HepG2 (cell line): ENCODE measurements around the gene COL27A1. TPM values are rescaled to one million over a fixed set of nuclear protein-coding genes. Genes with fewer than 3 reads are reported as not detected.

Experiments
- ATRX ChIP-seq: sonication (generic); formaldehyde crosslinking; IDR thresholded peaks from 2 replicates; pipeline ENCODE4 v1.4.0; 2020; ENCODE audit warnings: missing genetic modification reagents, borderline replicate concordance
- CENPT ChIP-seq: sonication (generic); formaldehyde crosslinking; IDR thresholded peaks from 2 replicates; pipeline ENCODE4 v1.8.0; 2022; ENCODE audit warnings: low read depth, mild to moderate bottlenecking, moderate library complexity, missing genetic modification reagents
- EHMT2 ChIP-seq: fragments of 200-600 bp; sonication (generic); IDR thresholded peaks from 2 replicates; pipeline ENCODE4 v1.7.0; 2017; ENCODE audit warnings: antibody characterized with exemption, low read depth, low read length, borderline replicate concordance
- FIP1L1 ChIP-seq: fragments of 200-400 bp; formaldehyde crosslinking; IDR thresholded peaks from 2 replicates; pipeline ENCODE4 v1.6.1; 2018; ENCODE audit warnings: low read depth, mild to moderate bottlenecking, low read length, moderate library complexity, borderline replicate concordance; ENCODE audit not compliant: insufficient read depth
- FOXK1 ChIP-seq: sonication (generic); formaldehyde crosslinking; IDR thresholded peaks from 2 replicates; pipeline ENCODE4 v1.4.0; 2020; ENCODE audit warnings: low read depth, missing genetic modification reagents, borderline replicate concordance
- HDAC6 ChIP-seq: fragments of 200-600 bp; sonication (generic); IDR thresholded peaks from 2 replicates; pipeline ENCODE4 v1.7.0; 2017; ENCODE audit warnings: mild to moderate bottlenecking, antibody characterized with exemption, low read length, low read depth
- HHEX ChIP-seq: IDR thresholded peaks from 2 replicates; pipeline ENCODE4 v1.6.1; 2016; ENCODE audit warnings: control low read depth
- HNRNPL ChIP-seq: fragments of 200-400 bp; formaldehyde crosslinking; IDR thresholded peaks from 2 replicates; pipeline ENCODE4 v1.6.1; 2017; ENCODE audit warnings: mild to moderate bottlenecking, low read depth, low read length
- LCORL ChIP-seq, 2 experiments: fragments of 450-650 bp in 1 of 2; sonication (generic) in 1 of 2; formaldehyde crosslinking in 1 of 2; IDR thresholded peaks; 2 replicates each; pipeline versions ENCODE4 v1.5.0 to v1.6.1; 2017 to 2020; ENCODE audit warnings: antibody characterized with exemption in 1 of 2, missing genetic modification reagents in 1 of 2
- MLLT10 ChIP-seq: sonication (generic); formaldehyde crosslinking; IDR thresholded peaks from 2 replicates; pipeline ENCODE4 v1.4.0; 2020; ENCODE audit warnings: missing genetic modification reagents
- NFIB ChIP-seq: sonication (generic); formaldehyde crosslinking; IDR thresholded peaks from 2 replicates; pipeline ENCODE4 v1.9.0; 2021; ENCODE audit warnings: missing genetic modification reagents, mild to moderate bottlenecking, borderline replicate concordance
- RARG ChIP-seq: sonication (generic); formaldehyde crosslinking; IDR thresholded peaks from 2 replicates; pipeline ENCODE4 v1.4.0; 2020; ENCODE audit warnings: low read depth, mild to moderate bottlenecking, missing genetic modification reagents
- SALL2 ChIP-seq: sonication (generic); formaldehyde crosslinking; IDR thresholded peaks from 2 replicates; pipeline ENCODE4 v1.8.1; 2023; ENCODE audit warnings: mild to moderate bottlenecking, missing genetic modification reagents, inconsistent platforms
- SMC3 ChIP-seq: IDR thresholded peaks from 2 replicates; pipeline ENCODE4 v1.6.1; 2011; ENCODE audit warnings: low read length, improper control_type of control experiment
- STAT5B ChIP-seq: sonication (generic); formaldehyde crosslinking; IDR thresholded peaks from 2 replicates; pipeline ENCODE4 v1.4.0; 2020; ENCODE audit warnings: missing genetic modification reagents
- ZBTB3 ChIP-seq: sonication (generic); formaldehyde crosslinking; IDR thresholded peaks from 2 replicates; pipeline ENCODE4 v1.4.0; 2020; ENCODE audit warnings: low read depth, mild to moderate bottlenecking, moderate library complexity, missing genetic modification reagents, borderline replicate concordance
- ZBTB43 ChIP-seq: sonication (generic); formaldehyde crosslinking; conservative IDR thresholded peaks from 2 replicates; pipeline ENCODE4 v1.4.0; 2020; ENCODE audit warnings: missing genetic modification reagents
- ZNF124 ChIP-seq: sonication (generic); formaldehyde crosslinking; IDR thresholded peaks from 2 replicates; pipeline ENCODE4 v1.4.0; 2020; ENCODE audit warnings: missing genetic modification reagents
- ZNF232 ChIP-seq: sonication (generic); formaldehyde crosslinking; IDR thresholded peaks from 2 replicates; pipeline ENCODE4 v1.4.0; 2020; ENCODE audit warnings: missing genetic modification reagents, borderline replicate concordance
- ZNF296 ChIP-seq: sonication (generic); formaldehyde crosslinking; conservative IDR thresholded peaks from 2 replicates; pipeline ENCODE4 v1.5.0; 2020; ENCODE audit warnings: mild to moderate bottlenecking, missing genetic modification reagents
- ZNF34 ChIP-seq: sonication (generic); formaldehyde crosslinking; IDR thresholded peaks from 2 replicates; pipeline ENCODE4 v1.4.0; 2020; ENCODE audit warnings: mild to moderate bottlenecking, missing genetic modification reagents, borderline replicate concordance
- ZNF367 ChIP-seq: sonication (generic); formaldehyde crosslinking; IDR thresholded peaks from 2 replicates; pipeline ENCODE4 v1.4.0; 2020; ENCODE audit warnings: missing genetic modification reagents, borderline replicate concordance
- ZNF432 ChIP-seq: sonication (generic); formaldehyde crosslinking; IDR thresholded peaks from 2 replicates; pipeline ENCODE4 v1.5.0; 2020; ENCODE audit warnings: missing genetic modification reagents, mild to moderate bottlenecking, borderline replicate concordance
- ZNF552 ChIP-seq: sonication (generic); formaldehyde crosslinking; IDR thresholded peaks from 2 replicates; pipeline ENCODE4 v1.9.0; 2022; ENCODE audit warnings: missing genetic modification reagents, mild to moderate bottlenecking, borderline replicate concordance
- polyA plus RNA-seq, 8 experiments: library from polyadenylated mRNA; depleted of rRNA in 3 of 8; stranded (reverse) in 7 of 8; unstranded in 1 of 8; fragments of >200 nt; fragmentation: Illumina TruSeq in 4 of 8; extraction: Trizol in 4 of 8; gene quantifications; 2 replicates each; pipeline versions ENCODE4 v1.2.1 to v1.2.3, GENCODE V29; 2011 to 2016; ENCODE audit warnings: low read depth in 4 of 8, missing spikeins in 1 of 8, mixed read lengths in 1 of 8; ENCODE audit not compliant: insufficient read depth in 1 of 8
- total RNA-seq, 5 experiments: library from RNA; depleted of rRNA; stranded (reverse); fragments of >200 nt; fragmentation: Illumina TruSeq; extraction: Trizol; gene quantifications; 2 replicates each; pipeline ENCODE4 v1.2.3, GENCODE V29; 2016; ENCODE audit warnings: low read depth in 1 of 5
- TF ChIP-seq, protein P1 (sequence below): sonication (generic); formaldehyde crosslinking; IDR thresholded peaks from 2 replicates; pipeline ENCODE4 v1.5.0; 2020; ENCODE audit warnings: mild to moderate bottlenecking, missing genetic modification reagents

Gene COL27A1
- total and polyA plus RNA-seq, 2 of the 13 experiments (the other 11 are each of a cell fraction or from before 2014, with no cell fraction given) = 71.3 to 89.1 TPM

DNA sequence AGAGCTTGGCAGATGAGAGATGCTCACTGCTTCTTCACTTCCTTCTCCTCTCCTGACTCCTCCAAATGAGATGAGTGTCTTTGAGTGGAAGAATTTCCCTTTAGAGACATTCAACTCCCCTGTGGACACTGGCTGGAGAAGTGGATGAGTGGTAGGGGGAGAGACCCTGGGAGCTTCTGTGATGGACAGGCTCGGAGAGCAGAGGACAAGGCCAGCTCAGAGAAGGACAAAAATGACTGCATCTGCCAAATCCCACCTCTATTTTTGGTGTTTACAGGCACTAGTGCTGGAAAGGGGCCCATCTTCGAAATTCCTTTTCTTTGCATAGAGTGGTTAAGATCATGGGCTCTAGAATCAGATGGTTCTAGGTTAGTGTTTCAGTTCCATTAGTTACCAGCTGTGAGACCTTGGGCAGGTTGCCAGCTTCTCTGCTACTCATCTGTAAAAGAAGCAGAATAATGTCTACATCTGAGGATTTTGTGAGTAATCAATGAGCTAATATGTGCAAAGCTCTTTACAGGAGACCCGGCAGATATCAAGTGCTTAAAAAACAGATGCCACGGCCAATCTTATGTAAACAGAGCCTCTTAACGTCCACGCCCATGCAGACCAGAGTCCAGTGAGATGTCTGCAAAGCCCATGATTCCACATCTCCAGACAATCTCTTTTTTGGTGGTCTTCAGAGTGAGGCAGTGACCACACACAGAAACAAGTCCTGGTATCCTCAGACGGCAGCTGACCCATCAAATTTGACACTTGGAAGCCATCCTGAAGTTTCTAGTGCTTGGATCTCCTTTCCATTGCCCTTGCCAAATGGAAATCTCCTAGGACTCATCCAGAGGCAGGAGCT, 13.6 kb upstream of the COL27A1 start (continued):
- TF ChIP-seq FIP1L1 (no peak), CENPT (CRISPR knock-in tag) (no peak), HDAC6 (no peak), RARG (CRISPR knock-in tag) (no peak), ZBTB3 (CRISPR knock-in tag) (no peak), HNRNPL (no peak), EHMT2 (no peak), ZNF124 (no peak), ATRX (CRISPR knock-in tag) (no peak), ZBTB43 (CRISPR knock-in tag) (no peak), SMC3 (no peak), LCORL (IDR thresholded peaks at IDR 0.05) (no peak), LCORL (CRISPR knock-in tag; IDR thresholded peaks at IDR 0.05) (no peak; the same call in 1 of the 2 replicates), ZNF296 (CRISPR knock-in tag) (no peak), ZNF232 (CRISPR knock-in tag) (no peak), ZNF432 (CRISPR knock-in tag) (no peak), ZNF552 (CRISPR knock-in tag) (no peak), HHEX (CRISPR knock-in tag) (no peak), STAT5B (CRISPR knock-in tag) (no peak), ZNF34 (CRISPR knock-in tag) (no peak), NFIB (CRISPR knock-in tag) (no peak), MLLT10 (CRISPR knock-in tag) (no peak), FOXK1 (CRISPR knock-in tag) (peak; percentile 30; the same call in 1 of the 2 replicates), SALL2 (CRISPR knock-in tag) (no peak), ZNF367 (no peak)
- TF ChIP-seq, protein P1, sequence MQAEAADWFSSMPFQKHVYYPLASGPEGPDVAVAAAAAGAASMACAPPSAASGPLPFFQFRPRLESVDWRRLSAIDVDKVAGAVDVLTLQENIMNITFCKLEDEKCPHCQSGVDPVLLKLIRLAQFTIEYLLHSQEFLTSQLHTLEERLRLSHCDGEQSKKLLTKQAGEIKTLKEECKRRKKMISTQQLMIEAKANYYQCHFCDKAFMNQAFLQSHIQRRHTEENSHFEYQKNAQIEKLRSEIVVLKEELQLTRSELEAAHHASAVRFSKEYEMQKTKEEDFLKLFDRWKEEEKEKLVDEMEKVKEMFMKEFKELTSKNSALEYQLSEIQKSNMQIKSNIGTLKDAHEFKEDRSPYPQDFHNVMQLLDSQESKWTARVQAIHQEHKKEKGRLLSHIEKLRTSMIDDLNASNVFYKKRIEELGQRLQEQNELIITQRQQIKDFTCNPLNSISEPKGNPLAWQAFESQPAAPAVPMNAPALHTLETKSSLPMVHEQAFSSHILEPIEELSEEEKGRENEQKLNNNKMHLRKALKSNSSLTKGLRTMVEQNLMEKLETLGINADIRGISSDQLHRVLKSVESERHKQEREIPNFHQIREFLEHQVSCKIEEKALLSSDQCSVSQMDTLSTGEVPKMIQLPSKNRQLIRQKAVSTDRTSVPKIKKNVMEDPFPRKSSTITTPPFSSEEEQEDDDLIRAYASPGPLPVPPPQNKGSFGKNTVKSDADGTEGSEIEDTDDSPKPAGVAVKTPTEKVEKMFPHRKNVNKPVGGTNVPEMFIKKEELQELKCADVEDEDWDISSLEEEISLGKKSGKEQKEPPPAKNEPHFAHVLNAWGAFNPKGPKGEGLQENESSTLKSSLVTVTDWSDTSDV (CRISPR knock-in tag) = no peak
